GM21825 (cell line): ENCODE measurements around the gene KCNJ14.

ENCODE experiments used
- ATAC-seq: cut with Tn5 transposase; IDR thresholded peaks from one replicate; pipeline ENCODE4 v1.9.1; 2021; ENCODE audit warnings: mild to moderate bottlenecking, moderate library complexity; ENCODE audit not compliant: unreplicated experiment

Gene KCNJ14

DNA sequence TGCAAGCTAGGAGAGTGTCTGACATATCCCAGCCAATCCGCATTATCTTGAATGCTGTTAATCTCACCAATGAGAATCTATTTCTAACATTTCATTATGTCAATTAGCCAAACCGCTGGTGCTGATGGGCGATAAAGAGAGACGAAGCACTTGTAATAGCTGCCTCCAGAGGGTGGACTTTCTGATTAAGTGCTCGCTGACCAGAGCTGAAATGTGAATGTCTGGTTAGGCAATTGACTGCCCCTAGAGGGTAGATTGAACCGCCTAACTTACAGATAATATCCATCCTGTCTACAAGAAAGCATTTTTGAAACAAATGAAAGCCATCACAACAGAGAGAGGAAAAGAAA lies 10.1 kb upstream of the KCNJ14 start:
- peak; percentile 21 for ATAC-seq

DNA sequence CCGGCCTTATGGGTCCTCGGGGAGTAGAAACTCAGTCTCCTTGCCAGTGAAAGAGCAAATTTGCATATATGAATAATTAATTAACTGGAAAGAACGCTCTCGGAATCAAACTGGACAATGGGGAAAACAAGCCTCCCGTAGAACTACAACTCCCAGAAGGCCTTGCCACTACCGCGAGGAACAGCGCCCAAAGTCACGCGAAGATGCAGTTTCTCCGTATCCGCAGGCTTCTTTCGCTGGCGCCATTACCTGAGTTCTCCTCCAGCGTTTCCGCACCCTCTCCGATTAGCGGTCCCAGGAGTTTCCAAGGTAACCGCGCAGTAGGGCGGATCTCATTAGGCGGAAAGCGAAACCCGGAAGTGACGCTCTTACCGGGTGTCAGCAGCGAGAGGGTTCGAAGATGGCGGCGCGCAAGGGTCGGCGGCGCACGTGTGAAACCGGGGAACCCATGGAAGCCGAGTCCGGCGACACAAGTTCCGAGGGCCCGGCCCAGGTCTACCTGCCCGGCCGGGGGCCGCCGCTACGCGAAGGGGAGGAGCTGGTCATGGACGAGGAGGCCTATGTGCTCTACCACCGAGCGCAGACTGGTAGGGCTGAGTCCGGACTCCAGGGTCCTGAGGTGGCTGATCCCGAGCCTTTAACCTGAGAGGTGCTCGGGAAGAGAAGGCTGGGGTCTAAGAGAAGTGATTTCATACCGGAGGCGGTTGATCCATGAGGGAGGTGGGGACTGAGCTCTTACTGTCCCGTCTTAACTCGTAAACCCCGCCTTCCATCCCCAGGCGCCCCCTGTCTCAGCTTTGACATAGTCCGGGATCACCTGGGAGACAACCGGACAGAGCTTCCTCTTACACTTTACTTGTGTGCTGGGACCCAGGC lies 9.5 kb upstream of the KCNJ14 start, which contains the start of gene GRWD1:
Gene GRWD1, plus strand, starts transcription at position 378 of the 876 bp plus-strand sequence. Its CDS starts 23 bp downstream, at position 401.
- ATAC-seq: peak; percentile 76

DNA sequence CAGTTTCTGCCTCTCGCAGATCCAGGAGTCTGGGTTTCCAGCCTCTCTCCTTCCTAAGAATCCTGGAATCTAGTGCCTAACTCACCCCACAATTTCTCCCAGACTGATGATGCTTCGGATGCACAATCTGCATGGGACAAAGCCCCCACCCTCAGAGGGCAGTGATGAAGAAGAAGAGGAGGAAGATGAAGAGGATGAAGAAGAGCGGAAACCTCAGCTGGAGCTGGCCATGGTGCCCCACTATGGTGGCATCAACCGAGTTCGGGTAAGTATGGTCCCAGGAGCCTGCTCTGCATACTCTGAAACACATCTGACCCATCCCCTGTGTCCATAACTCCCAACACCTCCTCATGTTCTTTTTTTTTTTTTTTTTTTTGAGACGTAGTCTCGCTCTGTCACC lies 8.8 kb upstream of the KCNJ14 start:
- ATAC-seq: no peak

DNA sequence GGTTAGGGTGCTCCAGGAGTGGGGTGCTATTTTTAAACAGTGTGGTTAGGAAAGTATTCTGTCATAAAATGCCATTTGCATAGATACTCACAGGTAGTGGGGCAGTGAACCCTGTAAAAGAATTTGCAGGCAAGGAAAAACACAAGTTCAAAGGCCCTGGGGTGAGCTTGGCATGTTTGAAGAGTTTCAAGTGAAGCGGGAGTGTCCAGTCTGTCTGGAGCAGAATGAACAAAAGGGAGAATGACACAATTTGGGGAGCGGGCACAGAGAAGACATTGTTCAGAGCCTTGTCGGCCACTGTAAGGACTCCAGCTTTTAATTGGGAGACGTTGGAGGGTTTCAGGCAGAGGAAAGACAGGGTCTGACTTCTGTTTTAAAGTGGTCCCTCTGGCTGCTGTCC lies 6.8 kb upstream of the KCNJ14 start:
- no peak for ATAC-seq

DNA sequence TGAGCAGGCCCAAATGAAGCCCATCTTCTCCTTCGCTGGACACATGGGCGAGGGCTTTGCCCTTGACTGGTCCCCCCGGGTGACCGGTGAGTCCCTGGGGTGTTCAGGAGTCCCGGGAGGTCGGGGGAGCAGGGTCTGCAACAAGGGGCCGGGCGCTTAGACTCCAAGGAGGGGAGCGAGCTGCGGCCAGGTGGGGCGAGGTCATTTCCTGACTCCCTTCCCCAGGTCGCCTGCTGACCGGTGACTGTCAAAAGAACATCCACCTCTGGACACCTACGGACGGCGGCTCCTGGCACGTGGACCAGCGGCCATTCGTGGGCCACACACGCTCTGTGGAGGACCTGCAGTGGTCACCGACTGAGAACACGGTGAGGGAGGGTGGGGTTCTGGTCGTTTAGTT lies 4.9 kb upstream of the KCNJ14 start:
- no peak for ATAC-seq

DNA sequence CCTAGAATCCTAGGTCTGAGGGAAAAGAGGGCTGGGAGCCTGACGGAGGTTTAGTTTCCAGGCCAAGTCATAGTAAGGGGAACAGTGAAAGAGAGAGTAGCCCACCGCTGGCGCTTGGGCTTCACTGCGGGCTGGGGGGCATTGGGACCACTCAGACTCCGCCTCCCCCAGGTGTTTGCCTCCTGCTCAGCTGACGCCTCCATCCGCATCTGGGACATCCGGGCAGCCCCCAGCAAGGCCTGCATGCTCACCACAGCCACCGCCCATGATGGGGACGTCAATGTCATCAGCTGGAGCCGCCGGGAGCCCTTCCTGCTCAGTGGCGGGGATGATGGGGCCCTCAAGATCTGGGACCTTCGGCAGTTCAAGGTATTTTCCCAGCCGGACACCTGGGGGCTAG lies 4.5 kb upstream of the KCNJ14 start:
- ATAC-seq: no peak

DNA sequence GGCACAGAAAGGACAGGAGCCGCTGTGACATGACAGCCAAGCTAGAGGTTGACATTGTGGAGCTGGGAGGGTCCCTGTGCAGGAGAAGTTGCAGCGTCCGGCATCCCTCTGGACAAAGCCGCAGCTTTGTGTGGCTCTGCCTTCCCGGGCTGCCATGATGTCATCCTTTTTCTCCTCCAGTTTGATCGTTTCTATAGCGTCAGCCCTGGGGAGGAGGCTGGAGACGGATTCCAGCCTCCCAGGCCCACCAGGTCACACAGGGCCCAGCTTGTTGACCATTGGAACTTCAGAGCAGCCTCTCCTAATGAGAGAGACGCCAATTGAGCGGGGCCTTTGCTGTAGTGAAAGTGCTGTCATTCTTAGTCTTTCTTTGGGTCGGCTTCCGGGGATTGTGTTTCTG lies 3.8 kb upstream of the KCNJ14 start:
- ATAC-seq: no peak

DNA sequence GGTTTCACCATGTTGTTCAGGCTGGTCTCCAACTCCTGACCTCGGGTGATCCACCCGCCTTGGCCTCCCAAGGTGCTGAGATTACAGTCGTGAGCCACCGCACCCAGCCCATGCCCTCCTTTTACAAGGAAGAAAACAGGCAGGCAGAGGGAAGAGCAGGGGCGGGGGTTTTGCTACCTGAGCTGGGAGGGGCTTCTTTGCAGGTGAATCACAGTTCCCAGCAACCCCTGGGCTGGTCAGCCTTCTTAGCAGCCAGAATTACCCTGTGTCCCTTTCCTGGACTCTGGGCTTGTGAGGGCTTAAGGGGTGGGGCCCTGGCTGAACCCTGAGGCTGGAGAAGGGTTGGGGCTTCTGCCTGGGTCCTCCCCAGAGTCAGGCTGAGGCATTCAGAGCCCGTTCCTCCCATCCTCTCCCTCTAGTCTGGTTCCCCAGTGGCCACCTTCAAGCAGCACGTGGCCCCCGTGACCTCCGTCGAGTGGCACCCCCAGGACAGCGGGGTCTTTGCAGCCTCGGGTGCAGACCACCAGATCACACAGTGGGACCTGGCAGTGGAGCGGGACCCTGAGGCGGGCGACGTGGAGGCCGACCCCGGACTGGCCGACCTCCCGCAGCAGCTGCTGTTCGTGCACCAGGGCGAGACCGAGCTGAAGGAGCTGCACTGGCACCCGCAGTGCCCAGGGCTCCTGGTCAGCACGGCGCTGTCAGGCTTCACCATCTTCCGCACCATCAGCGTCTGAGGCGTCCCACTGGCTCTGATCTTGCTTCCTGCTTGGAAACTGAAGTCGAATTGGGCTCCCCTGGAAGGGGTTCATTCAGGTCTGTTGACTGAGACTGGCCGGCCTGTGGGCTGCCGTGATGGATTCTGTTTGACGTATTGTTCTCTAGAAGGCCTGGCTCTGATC lies 2.8 kb upstream of the KCNJ14 start:
- no peak for ATAC-seq

DNA sequence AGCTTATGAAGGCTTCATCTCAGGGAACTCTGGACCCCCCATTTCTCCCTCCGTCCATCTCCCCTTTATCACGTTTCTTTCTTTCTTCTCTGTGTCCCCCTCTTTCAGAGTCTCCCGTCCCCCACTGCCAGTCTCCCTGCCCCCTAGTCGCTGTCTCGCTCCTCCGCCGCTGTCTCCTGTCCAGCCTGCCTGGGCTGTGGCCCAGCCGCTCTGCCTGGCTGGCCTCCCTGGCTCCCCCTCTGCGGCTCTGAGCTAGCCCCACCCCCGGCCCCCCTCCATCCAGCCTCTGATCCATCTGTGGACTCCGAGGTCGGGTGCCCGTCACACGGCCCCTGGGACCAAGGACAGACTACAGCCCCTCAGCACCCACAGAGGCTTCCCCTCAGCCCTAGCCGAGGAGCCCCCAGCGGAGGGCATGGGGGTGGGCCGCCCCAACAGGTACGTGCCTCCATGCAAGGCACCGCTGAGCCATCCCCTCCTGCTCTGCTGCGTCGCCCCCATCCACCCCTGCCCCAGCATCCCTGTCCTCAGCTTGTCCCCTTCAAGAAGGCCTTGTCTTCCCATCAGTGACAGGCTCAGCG lies 1.1 kb upstream of the KCNJ14 start:
- no peak for ATAC-seq

DNA sequence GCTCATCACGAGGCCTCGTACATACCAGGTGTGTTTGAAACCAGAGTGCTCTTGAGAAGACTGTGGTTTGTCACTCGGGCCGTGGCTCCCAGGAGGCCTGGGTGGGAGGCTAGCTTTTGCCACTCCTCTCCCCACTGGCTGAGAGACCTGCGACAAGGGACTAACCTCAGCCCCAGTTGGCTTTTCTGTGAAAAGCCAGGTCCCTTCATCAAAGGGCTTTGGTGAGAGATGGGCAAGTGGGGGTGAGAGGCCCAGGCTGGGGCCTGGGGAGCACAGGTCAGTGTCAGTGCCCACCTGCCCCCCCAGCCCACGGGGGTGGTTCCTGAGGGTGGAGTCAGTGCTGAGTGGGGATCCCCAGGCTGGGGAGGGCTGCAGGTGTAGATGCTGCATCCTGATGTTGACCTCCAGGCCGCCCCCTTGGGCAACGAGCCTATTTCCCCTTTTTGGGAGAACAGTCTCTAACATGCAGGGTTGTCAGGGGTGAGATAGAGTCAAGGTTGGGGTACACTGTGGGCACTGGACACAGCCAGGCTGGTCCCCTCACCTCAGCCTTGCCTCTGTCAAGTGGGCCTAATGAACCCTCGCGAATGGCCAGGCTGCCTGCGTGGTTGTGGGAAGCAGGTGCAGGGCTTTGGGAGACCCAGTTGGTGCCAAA lies 661 bp downstream of the KCNJ14 start:
- ATAC-seq: no peak

DNA sequence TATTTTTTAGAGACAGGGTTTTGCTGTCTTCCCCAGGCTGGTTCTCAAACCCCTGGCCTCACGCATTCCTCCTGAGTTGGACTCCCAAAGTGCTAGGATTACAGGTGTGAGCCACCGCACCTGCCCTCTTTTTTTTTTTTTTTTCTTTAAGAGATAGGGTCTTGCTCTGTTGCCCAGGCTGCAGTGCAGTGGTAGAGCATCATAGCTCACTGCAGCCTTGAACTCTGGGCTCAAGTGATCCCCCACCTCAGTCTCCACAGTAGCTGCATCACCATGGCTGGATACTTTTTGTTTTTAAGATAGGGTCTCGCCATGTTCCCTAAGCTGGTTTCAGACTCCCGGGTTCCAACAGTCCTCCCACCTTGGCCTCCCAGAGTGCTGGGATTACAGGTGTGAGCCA lies 1.5 kb downstream of the KCNJ14 start:
- no peak for ATAC-seq

DNA sequence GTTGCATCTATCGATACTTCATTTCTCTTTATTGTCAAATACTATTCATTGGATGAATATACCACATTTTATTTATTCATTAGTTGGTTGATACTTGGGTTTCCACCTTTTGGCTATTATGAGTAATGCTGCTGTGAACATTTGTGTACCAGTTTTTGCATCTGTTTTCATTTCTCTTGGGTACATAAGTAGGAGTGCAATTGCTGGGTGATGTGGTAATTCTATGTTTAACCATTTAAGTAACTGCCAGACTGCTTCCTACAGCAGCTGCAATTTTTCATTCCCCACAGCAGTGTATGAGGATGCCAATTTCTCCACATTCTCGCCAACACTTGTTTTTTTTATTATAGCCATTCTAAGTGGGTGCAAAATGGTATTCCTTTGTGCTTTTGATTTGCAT lies 2.6 kb downstream of the KCNJ14 start:
- ATAC-seq: no peak

DNA sequence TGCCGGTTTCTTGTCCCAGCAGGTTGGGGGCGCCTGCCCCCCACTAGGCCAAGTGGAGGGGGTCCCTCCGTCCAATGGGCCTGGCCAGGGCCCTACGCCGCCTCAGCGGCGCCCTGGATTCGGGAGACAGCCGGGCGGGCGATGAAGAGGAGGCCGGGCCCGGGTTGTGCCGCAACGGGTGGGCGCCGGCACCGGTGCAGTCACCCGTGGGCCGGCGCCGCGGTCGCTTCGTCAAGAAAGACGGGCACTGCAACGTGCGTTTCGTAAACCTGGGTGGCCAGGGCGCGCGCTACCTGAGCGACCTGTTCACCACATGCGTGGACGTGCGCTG lies 6.2 kb downstream of the KCNJ14 start:
- ATAC-seq: no peak

DNA sequence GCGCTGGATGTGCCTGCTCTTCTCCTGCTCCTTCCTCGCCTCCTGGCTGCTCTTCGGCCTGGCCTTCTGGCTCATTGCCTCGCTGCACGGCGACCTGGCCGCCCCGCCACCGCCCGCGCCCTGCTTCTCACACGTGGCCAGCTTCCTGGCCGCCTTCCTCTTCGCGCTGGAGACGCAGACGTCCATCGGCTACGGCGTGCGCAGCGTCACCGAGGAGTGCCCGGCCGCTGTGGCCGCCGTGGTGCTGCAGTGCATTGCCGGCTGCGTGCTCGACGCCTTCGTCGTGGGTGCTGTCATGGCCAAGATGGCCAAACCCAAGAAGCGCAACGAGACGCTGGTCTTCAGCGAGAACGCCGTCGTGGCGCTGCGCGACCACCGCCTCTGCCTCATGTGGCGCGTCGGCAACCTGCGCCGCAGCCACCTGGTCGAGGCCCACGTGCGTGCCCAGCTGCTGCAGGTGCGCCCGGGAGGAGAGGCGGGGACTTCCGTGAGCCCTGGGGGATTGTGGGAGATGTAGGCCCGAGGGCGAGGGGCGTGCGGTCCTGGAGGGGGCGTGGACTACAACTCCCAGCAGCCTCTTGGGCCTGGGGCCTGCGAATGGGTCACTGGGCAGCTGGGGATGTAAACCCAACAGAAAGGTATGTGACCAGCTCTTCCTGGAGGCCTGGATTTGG lies 6.7 kb downstream of the KCNJ14 start:
- ATAC-seq: no peak

DNA sequence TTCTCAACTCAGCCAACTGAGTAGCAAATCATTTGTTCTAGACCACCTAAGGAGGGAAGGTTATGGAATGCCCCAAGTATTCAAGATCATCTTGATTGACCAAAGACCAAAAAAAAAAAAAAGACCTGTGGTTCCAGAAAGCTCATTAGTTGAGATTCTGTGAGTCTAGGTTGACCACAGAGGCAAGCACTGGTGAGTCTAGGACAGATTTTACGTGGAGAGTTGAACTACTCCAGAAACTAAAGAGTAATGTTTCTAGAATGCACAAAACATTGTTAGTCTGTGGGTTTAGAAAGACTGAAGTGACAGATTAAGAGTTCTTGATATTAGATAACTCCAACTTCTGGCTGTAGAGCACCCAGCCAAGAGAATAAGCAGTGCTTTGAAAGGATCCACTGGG lies 9.8 kb downstream of the KCNJ14 start:
- ATAC-seq: no peak

DNA sequence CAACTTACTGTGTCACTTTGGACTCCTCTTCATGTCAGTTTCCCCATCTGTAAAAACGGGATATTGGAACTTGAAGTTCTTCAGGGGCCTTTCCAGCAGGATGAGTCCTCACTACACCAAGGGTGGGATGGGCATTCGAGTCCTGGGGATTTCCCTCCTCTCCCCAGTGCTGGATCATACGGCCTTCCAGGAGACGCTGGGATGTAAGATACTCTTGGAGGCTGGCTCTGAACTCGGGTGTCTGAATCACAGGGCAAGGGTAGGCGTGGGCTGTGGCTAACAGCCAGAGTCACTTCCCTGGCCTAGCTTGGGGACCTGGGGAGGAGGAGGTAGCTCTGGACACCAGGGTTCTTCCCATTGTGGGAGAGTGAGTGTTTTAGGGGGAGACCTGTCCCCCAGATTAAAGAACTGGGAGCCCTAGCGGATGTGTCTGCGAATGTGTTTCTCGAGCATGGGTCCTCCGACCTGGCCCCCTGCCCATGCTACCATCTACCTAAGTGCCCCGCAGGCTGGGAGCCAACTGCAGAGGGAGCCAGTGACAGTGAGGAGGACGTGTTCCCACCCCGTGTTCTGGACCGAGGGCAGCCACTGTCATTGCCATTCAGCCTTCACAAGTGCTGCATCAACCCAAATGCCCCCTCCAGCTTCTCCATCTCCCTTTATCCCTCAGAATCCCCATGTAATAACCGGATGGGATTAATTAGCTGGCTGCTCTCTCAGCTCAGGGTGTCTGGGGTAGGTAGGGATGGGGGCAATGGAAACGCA lies 11.4 kb downstream of the KCNJ14 start:
- no peak for ATAC-seq

DNA sequence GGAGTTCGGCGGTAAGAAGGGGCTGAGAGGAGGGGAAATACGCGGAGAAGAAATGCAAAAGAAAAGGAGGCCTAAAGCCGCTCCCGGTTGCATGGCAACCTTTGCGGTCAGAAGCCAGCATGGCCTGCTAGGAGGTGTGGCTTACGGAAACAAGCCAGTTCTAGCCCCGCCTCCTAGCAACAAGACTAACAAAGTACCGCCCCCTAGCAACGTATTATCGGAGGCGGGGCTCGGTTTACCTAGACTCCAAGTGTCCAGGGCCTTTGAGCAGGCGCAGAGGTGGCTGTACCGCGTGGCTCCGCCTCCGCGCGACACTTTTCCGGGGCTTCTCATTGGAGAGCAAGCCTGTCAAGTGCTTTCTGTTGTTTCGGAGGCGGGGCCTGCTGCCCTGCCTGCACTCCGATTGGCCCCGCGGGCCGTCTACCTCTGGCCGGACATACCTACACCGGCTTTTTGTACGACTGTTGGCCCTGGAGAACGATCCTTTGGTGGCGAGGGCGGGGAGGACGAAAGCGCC lies 13.5 kb downstream of the KCNJ14 start:
- peak; percentile 87 for ATAC-seq

DNA sequence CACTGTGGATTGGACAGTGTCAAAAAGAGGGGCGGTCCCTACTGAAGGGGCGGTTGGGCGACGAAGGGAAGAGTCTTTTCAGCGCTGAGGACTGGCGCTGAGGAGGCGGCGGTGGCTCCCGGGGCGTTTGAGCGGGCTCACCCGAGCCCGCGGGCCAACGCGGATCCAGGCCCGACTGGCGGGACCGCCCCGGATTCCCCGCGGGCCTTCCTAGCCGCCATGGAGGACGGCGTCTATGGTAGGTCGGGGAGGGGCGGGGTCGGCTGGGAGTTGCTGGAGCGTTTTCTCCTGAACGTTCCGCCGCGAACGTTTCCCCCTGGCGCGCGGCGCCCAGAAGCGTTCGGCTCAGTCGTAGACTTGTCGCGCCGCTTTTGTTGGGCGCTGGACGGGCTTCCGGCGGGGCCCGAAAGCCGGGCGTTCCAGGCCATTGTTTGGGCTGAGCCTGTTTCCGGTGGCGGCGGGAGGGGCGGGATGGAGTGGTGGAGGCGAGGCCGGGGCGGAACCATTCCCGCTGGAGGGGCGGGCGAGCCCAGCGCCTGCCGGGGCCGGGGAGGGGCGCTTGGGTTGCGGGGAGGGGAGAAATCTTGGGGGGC lies 14.0 kb downstream of the KCNJ14 start, which contains the start of gene CYTH2:
Gene CYTH2, plus strand, starts transcription at position 81 of the 593 bp plus-strand sequence. Its CDS starts 139 bp downstream, at position 220.
- peak; percentile 12 for ATAC-seq
